DMS 273 treated with DMSO at 0.1 percent for 48 hours (cell line): Measurements from ENCODE around the gene TMEM242.
"Not testable (repeated sequence)": the region's sequence is repeated elsewhere in the genome, so short reads cannot be mapped to it uniquely, and the experiment has no call there.

ENCODE experiments used
- DNase-seq: peaks from one replicate; lab custom pipeline; 2025; lab: John Stamatoyannopoulos, UW

Gene TMEM242

DNA sequence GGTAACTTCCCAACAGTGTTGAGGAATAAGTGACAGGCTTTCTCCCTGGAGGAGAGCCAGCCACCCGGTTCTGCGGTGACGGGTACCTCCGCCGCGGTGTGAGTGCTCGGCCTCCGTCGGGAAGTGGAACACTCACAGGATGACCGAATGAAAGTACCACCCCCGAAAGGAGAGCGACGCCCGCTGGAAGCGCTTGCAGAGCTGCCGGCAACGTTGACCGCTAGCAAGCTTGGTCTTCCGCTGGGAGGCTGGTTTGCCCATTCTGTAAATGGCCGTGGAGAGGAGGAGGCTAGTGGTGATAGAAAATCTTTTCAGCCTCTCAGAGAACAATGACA is 614 bp upstream of the TMEM242 start:
- DNase-seq = no peak

DNA sequence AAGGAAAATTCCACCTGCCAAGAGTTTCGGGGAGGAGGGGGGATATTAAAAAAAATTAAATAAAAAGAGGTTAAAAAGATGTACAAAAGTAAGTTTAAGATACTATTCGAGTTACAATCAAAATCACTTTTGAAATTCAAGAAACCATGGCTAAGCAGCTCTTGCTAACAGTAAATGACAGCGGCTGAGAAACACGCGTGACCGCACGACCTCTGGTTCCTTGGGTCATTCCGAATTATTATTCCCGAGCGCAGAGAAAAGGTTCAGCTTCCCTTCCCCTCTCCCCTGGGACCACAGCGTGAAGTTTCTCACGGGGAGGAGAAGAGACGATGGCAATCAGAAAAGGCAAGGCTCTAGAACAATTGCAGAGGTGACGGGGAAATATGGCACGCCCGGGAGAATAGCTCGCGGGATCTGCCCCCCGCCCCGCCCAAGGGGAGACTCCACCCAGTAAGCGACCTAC is 496 bp downstream of the TMEM242 start:
- no peak for DNase-seq

DNA sequence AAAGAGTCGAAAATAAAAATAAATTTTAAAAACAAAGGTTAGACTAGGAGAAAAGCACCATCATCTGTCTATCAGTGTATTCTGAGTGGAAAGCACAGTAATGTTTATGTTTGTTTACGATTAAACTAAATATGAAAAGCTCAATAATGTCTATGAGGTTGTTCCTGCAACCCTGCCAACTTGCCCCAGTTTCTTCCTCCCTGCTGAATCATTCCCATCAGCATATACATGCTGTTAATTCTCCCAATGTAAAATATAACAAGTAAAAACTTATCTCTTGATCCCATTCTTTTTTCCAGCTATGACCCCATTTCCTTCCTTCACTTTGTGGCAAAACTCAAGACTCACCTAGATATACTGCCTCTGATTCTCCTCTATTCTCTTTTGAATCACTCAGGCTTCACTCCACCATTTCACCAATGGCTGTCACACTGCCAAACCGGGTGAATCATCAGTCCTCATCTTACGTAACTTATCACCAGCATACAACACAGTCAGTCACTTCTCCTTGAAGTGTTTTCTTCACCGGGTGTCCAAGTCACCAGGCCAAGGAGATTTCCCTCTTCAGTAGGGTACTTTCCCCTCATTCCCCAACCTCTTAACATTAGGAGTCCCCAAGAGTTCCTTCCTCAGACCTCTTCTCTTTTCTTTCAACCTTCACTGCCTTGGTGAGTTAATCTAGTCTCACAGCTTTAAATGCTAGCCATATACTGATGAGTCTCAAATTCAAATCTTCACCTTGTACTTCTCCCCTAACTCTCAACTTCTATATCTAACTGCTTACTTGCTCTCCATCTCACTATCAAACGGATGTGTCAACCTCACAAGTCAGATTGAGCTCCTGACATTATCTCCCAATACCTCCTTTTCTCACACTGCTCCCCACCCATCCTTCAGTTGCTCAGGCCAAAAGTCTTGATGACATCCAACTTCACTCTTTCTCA is 6.2 kb downstream of the TMEM242 start:
- DNase-seq = no peak

DNA sequence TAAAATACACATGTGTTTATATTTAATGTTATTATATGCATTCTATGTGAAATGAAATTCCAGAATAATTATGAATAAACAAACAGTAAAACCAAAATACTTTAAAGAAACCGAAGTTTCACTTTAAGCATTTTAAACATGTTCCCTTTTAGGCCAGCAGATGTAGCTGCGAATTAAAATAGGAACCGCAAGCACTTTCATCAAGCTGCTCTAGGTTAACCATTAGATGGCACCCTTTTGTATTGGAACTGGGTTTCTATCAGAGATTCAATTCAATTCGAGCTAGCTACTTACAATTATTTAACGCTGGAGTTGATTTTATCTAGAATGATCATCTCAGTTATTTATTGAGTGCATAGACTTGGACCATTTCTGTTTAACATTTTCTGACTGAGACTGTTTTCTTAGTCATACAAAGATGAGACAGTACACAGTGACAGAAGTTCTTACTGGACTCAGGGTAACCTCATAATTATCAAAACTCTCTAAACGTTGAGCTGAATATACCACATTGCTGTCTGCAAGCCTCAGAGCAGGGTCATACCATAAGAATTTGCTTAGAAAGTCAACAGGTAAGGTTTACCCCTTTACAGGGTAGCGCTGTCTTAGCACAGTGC is 8.5 kb downstream of the TMEM242 start:
- DNase-seq = no peak

DNA sequence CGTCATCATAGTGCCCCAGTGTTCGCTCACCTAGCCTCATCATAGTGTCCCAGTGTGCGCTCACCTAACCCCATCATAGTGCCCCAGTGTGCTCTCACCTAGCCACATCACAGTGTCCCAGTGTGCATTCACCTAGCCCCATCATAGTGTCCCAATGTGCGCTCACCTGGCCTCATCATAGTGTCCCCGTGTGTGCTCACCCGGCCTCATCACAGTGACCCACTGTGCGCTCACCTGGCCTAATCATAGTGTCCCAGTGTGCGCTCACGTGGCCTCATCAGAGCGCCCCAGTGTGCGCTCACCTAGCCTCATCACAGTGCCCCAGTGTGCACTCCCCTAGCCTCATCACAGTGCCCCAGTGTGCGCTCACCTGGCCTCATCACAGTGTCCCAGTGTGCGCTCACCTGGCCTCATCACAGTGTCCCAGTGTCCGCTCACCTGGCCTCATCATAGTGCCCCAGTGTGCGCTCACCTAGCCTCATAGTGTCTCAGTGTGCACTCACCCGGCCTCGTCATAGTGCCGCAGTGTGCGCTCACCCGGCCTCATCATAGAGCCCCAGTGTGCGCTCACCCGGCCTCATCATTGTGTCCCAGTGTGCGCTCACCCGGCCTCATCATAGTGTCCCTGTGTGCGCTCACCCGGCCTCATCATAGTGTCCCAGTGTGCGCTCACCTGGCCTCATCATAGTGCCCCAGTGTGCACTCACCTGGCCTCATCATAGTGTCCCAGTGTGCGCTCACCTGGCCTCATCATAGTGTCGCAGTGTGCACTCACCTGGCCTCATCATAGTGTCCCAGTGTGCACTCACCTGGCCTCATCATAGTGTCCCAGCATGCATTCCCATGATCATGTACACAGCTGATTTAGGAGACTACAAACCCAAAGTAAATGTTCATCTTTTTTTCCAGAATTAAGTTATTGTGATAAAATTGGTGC is 9.5 kb downstream of the TMEM242 start:
- no peak for DNase-seq

DNA sequence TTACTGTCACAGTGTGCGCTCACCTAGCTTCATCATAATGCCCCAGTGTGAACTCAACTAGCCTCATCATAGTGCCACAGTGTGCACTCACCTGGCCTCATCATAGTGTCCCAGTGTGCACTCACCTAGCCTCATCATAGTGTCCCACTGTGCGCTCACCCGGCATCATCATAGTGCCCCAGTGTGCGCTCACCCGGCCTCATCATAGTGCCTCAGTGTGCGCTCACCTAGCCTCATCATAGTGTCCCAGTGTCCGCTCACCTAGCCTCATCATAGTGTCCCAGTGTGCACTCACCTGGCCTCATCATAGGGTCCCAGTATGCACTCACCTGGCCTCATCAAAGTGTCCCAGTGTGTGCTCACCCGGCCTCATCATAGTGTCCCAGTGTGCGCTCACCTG is 10.6 kb downstream of the TMEM242 start:
- DNase-seq = no peak

DNA sequence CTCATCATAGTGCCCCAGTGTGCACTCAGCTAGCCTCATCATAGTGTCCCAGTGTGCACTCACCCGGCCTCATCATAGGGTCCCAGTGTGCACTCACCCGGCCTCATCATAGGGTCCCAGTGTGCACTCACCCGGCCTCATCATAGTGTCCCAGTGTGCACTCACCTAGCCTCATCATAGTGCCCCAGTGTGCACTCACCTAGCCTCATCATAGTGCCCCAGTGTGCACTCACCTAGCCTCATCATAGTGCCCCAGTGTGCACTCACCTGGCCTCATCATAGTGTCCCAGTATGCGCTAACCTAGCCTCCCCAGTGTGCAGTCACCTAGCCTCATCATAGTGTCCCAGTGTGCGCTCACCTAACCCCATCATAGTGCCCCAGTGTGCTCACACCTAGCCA is 12.6 kb downstream of the TMEM242 start:
- DNase-seq = not testable (repeated sequence)

DNA sequence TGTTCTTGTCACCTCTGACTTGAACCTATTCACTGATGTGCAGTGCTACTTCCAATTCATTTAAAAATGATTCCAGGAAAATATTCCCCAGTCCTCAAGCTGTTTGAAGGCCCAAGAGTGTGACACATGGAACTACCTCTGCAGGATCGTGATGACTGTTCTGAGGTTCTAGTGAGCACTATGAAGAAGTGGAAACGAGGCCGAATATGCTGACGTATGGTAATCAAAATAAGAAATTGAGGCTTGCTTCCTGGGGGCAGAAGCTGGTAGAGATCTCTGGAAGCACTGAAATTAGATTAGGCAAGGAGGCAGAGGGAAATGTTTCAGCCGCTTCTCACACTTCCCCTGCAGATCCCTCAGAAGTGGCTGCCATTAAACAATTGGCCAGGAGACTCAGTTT is 15.7 kb downstream of the TMEM242 start:
- no peak for DNase-seq

DNA sequence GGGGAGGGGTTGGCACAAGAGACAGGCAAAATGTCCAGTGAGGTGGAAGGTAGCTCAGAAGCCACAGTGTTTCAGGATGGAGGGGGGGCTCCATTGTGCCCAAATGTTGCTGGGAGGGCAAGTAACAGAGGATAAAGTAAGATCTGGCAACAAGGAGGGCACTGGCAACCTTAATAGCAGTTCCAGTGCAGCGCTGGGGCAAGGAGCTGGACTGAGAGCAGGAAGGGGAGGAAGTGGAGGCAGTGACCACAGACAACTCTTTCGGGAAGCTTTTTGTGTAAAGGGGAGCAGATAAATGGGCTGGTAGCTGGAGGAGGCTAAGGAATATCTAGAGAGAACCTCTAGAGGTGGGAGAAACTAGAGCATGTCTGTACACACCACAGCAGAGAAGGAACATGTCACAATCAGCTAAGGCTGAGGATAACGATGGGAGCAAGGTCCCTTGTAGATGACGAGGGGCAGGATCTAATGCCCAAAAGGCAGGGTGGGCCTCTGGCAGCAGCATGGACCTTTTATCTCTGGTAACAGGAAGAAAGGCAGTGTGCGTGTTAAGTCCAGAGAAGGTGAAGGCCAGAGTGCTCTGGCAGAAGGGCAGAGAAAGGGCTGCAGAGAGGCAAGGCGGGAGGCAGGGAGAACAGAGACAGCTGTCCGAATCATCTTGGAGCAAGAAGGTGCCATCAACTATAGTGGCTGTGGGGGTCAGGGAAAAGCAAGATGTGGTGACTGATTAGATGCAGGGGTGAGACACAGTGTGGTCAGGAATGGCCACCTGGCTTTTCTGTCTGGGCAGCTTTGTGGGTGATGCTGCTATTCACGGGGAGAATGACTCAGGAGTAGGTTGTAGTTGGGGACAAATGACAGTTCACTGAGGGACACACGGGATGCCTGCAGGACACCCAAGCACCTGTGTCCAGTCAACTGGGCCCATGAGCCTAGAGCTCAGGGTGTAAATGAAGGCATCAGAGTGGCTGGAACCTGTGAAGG is 17.4 kb downstream of the TMEM242 start:
- no peak for DNase-seq

DNA sequence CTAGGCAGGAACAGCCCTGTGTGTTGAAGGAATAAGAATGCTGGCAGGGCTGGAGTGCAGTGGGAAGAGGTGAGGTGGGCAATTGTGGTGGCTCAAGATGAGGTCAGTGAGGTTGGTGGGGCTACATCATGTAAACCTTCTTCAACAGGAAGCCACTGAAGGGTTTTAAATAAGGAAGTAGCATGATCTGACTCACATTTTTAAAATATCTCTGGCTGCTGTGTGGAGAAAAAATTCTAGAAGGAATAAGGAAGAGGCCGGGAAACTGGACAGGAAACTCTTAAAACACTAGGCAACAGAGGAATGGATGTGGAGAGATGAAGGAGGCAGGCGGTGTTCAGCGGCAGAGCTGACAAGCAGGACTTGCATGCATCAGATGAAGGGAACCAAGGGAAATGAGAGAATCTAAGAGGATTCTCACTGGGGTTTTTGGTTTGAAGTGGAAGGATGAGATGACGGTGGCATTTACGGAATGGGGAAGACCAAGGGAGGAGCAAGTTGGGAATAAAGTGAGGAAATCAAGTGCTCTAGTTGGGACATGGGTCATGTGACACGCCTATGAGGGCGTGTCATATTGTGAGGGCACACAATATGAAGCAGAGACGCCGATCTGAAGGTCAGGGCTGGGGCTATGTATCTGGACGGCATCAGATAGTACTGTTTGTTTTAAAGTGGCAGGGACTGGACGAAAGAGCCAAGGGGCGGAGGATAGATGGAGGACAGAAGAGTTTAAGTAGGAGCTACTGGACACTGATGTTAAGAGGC is 18.2 kb downstream of the TMEM242 start:
- DNase-seq = no peak

DNA sequence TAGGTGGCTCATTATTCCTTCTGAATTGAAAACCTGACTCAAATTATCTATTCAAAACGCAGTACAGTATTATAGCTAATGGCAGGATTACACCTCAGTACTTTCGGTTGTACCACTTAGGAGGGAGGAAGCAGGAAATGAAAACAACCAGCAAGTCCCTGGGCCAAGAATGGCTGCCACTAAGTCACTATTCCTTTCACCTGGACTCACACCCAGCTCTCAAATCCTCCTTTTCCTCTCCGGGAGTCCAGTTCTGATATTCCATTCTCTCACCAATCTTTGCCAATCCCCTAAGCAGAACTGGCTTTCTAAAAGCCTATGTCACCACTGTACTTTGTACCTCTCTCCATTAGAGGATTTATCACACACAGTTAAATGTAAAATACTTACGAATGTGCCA is 20.6 kb downstream of the TMEM242 start:
- no peak for DNase-seq

DNA sequence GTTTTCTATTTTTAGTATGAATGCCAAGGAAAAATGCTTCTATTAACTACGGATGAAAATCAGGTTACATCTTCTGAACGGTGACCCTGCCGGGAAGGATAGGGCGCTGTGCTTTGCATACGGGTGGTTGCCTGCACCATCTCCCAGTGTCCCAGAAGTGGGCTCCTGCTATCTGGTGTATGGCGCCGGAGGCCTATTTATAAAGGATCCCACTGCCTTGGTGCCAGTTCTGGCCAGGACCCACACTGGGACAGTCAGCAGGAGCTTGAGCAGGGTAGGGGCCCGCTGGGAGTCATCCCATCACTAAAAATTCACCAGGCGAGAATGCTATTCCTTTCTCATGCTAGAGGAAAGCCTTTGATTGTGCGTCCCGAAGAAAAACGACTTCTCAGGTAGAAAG is 22.9 kb downstream of the TMEM242 start:
- DNase-seq = no peak

DNA sequence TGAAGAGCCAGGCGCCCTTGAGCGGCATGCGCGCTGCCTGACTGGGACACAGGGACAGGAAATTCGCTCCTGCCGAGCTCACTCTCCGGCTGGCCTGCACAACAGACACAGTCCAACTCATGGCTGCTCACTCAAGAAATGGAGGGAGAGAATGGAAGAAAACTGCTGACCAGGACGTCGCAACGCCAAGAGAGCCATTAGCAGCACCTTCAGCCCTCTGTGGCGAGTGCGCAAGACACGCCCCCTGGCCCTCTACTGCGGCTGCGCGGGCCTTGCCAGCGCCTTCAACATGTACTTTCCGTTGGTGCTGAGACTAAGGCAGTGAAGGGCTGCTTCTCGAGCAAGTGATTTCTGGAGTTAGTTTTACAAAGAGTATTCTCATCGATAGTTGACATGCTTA is 23.3 kb downstream of the TMEM242 start:
- DNase-seq = no peak

DNA sequence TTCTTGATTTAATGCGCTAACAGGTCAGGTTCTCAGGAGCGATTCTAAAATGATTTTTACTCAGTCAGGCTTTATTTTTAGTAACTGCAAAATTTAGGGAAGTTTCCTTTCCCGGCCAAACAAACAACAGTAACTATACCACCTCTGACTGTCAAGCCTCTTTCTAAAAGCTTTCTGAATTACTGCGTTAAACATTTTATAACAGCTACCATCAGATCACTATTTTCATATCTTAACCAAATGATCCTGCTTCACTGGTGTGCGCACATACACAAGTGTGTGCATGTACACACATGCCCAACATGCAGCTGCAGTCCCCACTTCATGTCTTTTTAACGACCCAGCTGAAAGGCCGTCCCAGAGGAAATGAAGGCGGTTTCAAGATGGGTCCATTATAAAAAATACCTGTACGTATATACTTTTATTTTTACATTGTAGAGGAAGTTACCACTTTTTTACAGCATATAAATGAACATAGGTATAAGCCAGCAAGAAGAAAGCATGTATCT is 25.0 kb downstream of the TMEM242 start:
- DNase-seq = no peak

DNA sequence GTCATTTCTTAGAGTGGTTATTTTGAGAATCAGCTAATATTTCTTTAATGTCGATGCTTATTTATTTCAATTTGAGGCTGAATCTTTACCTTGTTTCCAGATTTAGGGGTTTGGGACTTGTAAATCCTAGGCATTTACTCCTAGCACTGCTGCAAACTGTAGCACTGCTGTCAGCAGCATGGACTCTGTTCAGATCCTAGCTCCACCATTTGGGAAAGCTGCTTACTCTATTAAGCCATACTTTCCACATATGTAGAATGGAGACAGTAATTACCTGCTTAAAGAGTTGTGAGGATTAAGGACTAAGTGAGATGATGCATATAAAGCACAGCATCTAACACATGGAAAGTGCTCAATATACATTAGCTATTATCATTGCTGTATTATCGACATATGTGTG is 28.7 kb downstream of the TMEM242 start:
- no peak for DNase-seq

DNA sequence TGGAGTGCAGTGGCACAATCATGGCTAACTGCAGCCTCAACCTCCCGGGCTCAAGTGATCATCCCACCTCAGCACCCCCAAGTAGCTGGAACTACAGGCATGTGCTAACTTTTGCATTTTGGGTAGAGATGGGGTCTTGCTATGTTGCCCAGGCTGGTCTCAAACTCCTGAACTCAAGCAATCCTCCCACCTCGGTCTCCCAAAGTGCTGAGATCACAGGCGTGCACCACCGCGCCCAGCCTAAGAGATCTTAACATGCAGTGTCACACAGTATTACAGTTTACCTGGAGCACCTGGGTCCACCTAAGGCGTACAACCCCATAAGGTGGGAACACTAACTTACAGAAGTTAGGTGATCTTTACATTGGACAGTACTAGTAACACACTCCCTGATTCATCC is 29.5 kb downstream of the TMEM242 start:
- no peak for DNase-seq

DNA sequence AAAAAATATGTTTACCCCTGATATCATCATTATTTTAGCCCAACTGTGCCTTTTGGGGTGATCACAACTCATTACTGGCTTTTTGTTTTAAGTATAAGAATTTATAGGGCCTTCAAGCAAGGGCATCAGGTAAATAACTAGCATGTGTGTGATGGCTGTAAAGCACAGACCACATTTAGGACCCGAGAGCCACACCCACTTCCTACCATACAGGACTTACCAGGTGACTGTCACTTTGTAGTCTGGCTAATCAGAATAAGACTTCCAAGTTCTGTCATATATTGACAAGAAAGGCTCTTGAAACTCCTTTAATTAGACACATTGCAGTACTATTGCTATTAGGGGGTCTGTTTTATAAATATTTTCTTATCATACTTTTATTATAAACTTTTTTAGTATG is 31.1 kb downstream of the TMEM242 start:
- DNase-seq = no peak

DNA sequence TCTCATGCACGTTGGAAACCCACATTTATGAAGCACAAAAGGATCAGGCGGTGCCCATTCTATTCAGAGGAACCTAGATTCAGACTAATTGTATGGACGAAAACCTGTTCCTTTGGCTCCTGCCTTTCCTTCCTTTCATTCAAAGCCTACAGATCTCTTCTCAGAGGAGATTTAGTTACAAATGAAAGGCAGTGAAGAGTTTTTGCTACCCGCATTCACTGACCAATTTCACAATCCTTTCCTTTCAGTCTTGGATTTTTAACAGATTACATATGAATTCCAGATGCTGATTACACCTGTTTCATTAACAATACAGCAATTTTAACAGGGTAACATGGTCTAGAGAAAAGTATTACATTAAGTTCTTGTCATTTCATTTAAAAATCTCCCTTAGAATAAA is 32.0 kb downstream of the TMEM242 start:
- DNase-seq = no peak

DNA sequence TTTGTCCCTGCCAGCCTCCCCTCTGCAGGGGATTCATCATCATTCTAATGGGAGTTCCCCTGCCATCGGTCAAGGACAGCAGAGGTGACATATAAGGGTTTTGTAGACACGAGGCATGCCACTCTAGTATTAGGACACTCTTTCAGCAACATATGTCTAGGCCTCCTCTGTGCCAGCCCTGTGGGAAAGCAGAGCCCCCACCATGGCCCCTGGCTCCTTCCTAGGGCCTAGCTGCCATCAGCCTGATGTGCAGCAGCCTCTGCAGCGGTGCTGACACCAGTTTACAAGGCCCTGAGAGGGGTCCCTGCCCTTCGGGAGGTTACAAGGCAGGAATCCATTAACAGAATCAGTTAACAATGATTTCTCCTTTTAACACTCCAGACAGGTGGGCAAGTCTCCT is 32.5 kb downstream of the TMEM242 start:
- DNase-seq = no peak

DNA sequence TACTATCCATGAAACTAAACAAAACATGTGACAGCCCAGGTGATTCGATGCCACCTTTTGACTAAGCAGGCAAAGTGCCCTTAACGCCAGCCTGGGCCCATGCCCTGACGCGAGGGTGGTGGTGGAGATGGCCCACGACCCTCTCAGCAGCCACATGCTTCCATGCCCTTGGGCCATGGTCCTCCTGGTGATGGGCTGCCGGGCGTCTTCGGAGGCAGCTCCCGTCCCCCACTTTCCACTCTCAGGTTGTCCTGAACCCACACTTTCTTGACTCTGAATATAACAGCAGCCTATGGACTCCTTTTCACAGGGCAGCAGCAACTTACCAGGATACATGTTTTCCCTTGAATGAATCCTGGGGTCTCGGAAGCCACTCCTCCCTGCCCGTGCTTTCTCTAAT is 33.6 kb downstream of the TMEM242 start:
- no peak for DNase-seq
